OCI-LY1 (cell line): ENCODE measurements around the gene CCDC117.

Experiments used
- H2AFZ ChIP-seq: fragments of 200-600 bp; sonication (generic), shearing (Covaris generic); 2 replicates; pipeline ENCODE4 v1.6.0; 2014; ENCODE audit warnings: antibody characterized with exemption, mild to moderate bottlenecking, low read length
- H3F3A ChIP-seq: fragments of 200-600 bp; sonication (generic), shearing (Covaris generic); 2 replicates; pipeline ENCODE4 v1.6.0; 2014; ENCODE audit warnings: mild to moderate bottlenecking, antibody characterized with exemption, low read length, moderate library complexity; ENCODE audit not compliant: insufficient read depth
- H3K27ac ChIP-seq: fragments of 200-600 bp; sonication (generic); 2 replicates; pipeline ENCODE4 v1.5.1; 2014; ENCODE audit warnings: low read length, mixed run types, mild to moderate bottlenecking, low read depth; ENCODE audit not compliant: poor library complexity, severe bottlenecking
- H3K27me3 ChIP-seq: fragments of 200-600 bp; sonication (generic); 2 replicates; pipeline ENCODE4 v1.6.0; 2014; ENCODE audit warnings: antibody characterized with exemption, mild to moderate bottlenecking, low read length, moderate library complexity; ENCODE audit not compliant: insufficient read depth
- H3K36me3 ChIP-seq: fragments of 200-600 bp; sonication (generic); 2 replicates; pipeline ENCODE4 v1.6.1; 2014; ENCODE audit warnings: mild to moderate bottlenecking, antibody characterized with exemption, low read length, moderate library complexity, mixed read lengths; ENCODE audit not compliant: insufficient read depth
- H3K4me1 ChIP-seq: fragments of 200-600 bp; sonication (generic); 2 replicates; pipeline ENCODE4 v1.5.1; 2014; ENCODE audit warnings: mild to moderate bottlenecking, low read length, moderate library complexity; ENCODE audit not compliant: insufficient read depth, severe bottlenecking
- H3K4me2 ChIP-seq: fragments of 200-600 bp; sonication (generic), shearing (Covaris generic); 2 replicates; pipeline ENCODE4 v1.6.1; 2014; ENCODE audit warnings: low read length
- H3K4me3 ChIP-seq: fragments of 200-600 bp; sonication (generic); 2 replicates; pipeline ENCODE4 v1.5.1; 2014; ENCODE audit warnings: low read length, low read depth, mild to moderate bottlenecking, mixed read lengths; ENCODE audit not compliant: poor library complexity, severe bottlenecking
- H3K79me2 ChIP-seq: fragments of 200-600 bp; shearing (Covaris generic); 2 replicates; pipeline ENCODE4 v1.6.1; 2016; ENCODE audit warnings: mixed run types, low read length, mixed read lengths; ENCODE audit not compliant: insufficient read depth
- H3K9ac ChIP-seq: fragments of 200-600 bp; sonication (generic), shearing (Covaris generic); 2 replicates; pipeline ENCODE4 v1.6.1; 2014; ENCODE audit warnings: mild to moderate bottlenecking, low read length, mixed read lengths
- H3K9me2 ChIP-seq: fragments of 200-600 bp; sonication (generic), shearing (Covaris generic); 2 replicates; pipeline ENCODE4 v1.6.1; 2014; ENCODE audit warnings: low read depth, mild to moderate bottlenecking, low read length, mixed read lengths
- H3K9me3 ChIP-seq: fragments of 200-600 bp; shearing (Covaris generic); 2 replicates; pipeline ENCODE4 v1.6.1; 2014; ENCODE audit warnings: low read length, mixed read lengths
- H4K20me1 ChIP-seq: fragments of 200-600 bp; sonication (generic), shearing (Covaris generic); 2 replicates; pipeline ENCODE4 v1.6.0; 2016; ENCODE audit warnings: mild to moderate bottlenecking, low read length; ENCODE audit not compliant: insufficient read depth
- CTCF ChIP-seq: fragments of 200-600 bp; sonication (generic), shearing (Covaris generic); IDR thresholded peaks from 2 replicates; pipeline ENCODE4 v1.5.1; 2017; ENCODE audit warnings: mild to moderate bottlenecking, antibody characterized with exemption, low read length, moderate library complexity, mixed read lengths
- EZH2 ChIP-seq: fragments of 200-600 bp; sonication (generic), shearing (Covaris generic); IDR thresholded peaks from 2 replicates; pipeline ENCODE4 v1.8.0; 2017; ENCODE audit warnings: borderline replicate concordance, mixed run types, mild to moderate bottlenecking, antibody characterized with exemption, low read length, moderate library complexity, mixed read lengths

CCDC117 gene

GRCh38 chr22:28835630-28836189 lies 63.2 kb downstream of the CCDC117 start:
- Histone ChIP-seq H3K4me2 (no peak overlapping the region), H3F3A (no peaks in the 10 kb centered on the region), H3K27me3 (no peaks in the 10 kb centered on the region), H3K27ac (no peak overlapping the region), H2AFZ (no peak overlapping the region), H3K36me3 (no peaks in the 10 kb centered on the region), H4K20me1 (no peaks in the 10 kb centered on the region), H3K4me1 (no peaks in the 10 kb centered on the region), H3K9ac (no peak overlapping the region), H3K9me3 (no peaks in the 10 kb centered on the region), H3K9me2 (no peaks in the 10 kb centered on the region), H3K79me2 (no peaks in the 10 kb centered on the region), H3K4me3 (no peak overlapping the region)
- no peak for TF ChIP-seq EZH2
- TF ChIP-seq CTCF: no peak

- no peak overlapping the region for H3K27ac ChIP-seq
- no peaks in the 10 kb centered on the region for H3K27me3 ChIP-seq
- H3K9ac ChIP-seq: no peak overlapping the region
- no peaks in the 10 kb centered on the region for H3F3A ChIP-seq
- H3K9me3 ChIP-seq: no peaks in the 10 kb centered on the region
- H4K20me1 ChIP-seq: no peaks in the 10 kb centered on the region
- H3K4me2 ChIP-seq: no peak overlapping the region
- no peak overlapping the region for H2AFZ ChIP-seq
- H3K79me2 ChIP-seq: no peaks in the 10 kb centered on the region
- H3K4me3 ChIP-seq: no peak overlapping the region
- TF ChIP-seq EZH2 (no peak), CTCF (no peak)
- no peaks in the 10 kb centered on the region for H3K36me3 ChIP-seq
- H3K9me2 ChIP-seq: no peaks in the 10 kb centered on the region
- no peaks in the 10 kb centered on the region for H3K4me1 ChIP-seq
Measured at GRCh38 chr22:28837640-28838039, 65.1 kb downstream of the CCDC117 start.
